Spleen (tissue), 11 donors: ENCODE results near the gene SSH2. TPM values are rescaled to one million over a fixed set of nuclear protein-coding genes. Genes with fewer than 3 reads are reported as not detected.
A peak's percentile ranks its signal among the peaks of the same experiment; 100 is the strongest.

Experiments
- DNase-seq: peaks from one replicate; pipeline ENCODE4 v3.0.0-alpha.2; 2020
- H3K27ac ChIP-seq, 8 donors: fragments of 200-600 bp; sonication (generic) in 7 of 8; 1 replicate in 4 of 8; 2 replicates in 4 of 8; pipeline versions ENCODE4 v1.5.0 to v1.8.0; 2016 to 2021; ENCODE audit warnings: inconsistent platforms in 4 of 8, mild to moderate bottlenecking in 4 of 8, moderate library complexity in 1 of 8
- H3K27me3 ChIP-seq, 7 donors: fragments of 200-600 bp; sonication (generic) in 6 of 7; replicated peaks in 1 of 7; 1 replicate in 4 of 7; 2 replicates in 3 of 7; pipeline versions ENCODE4 v1.5.0 to v1.8.0; 2016 to 2021; ENCODE audit warnings: inconsistent platforms in 3 of 7, mild to moderate bottlenecking in 1 of 7
- H3K36me3 ChIP-seq, 6 donors: fragments of 200-600 bp; sonication (generic) in 5 of 6; 1 replicate in 4 of 6; 2 replicates in 2 of 6; pipeline versions ENCODE4 v1.5.0 to v1.8.0; 2016 to 2021; ENCODE audit warnings: inconsistent platforms in 2 of 6
- H3K4me1 ChIP-seq, 6 donors: fragments of 200-600 bp; sonication (generic) in 5 of 6; 1 replicate in 3 of 6; 2 replicates in 3 of 6; pipeline versions ENCODE4 v1.5.0 to v1.8.0; 2016 to 2021; ENCODE audit warnings: inconsistent platforms in 3 of 6
- H3K4me3 ChIP-seq, 8 donors: fragments of 200-600 bp; sonication (generic) in 7 of 8; 1 replicate in 4 of 8; 2 replicates in 4 of 8; pipeline versions ENCODE4 v1.5.0 to v1.8.0; 2016 to 2021; ENCODE audit warnings: inconsistent platforms in 4 of 8, mild to moderate bottlenecking in 4 of 8, moderate library complexity in 2 of 8
- H3K9me3 ChIP-seq, 8 donors: fragments of 200-600 bp; sonication (generic) in 7 of 8; 1 replicate in 4 of 8; 2 replicates in 4 of 8; pipeline versions ENCODE4 v1.5.0 to v1.8.0; 2016 to 2021; ENCODE audit warnings: inconsistent platforms in 4 of 8
- CTCF ChIP-seq, 11 experiments: fragments of 200-600 bp in 7 of 11; fragments of 450-650 bp in 4 of 11; sonication (generic) in 4 of 11; IDR thresholded peaks in 8 of 11; conservative IDR thresholded peaks in 3 of 11; 1 replicate in 7 of 11; 2 replicates in 4 of 11; pipeline versions ENCODE4 v1.4.0 to v1.8.0; 2016 to 2021; ENCODE audit warnings: antibody characterized with exemption in 11 of 11, inconsistent platforms in 4 of 11, mild to moderate bottlenecking in 1 of 11
- POLR2A ChIP-seq, 3 donors: fragments of 450-650 bp; IDR thresholded peaks; one replicate each; pipeline ENCODE4 v1.5.1; 2017; ENCODE audit warnings: antibody characterized with exemption in 3 of 3, mild to moderate bottlenecking in 1 of 3
- POLR2AphosphoS5 ChIP-seq, 3 donors: sonication (generic); formaldehyde crosslinking; IDR thresholded peaks; one replicate each; pipeline ENCODE4 v1.5.1; 2017; ENCODE audit warnings: antibody characterized with exemption in 3 of 3
- WGBS, 5 donors: extraction: QIAGEN DNeasy Blood & Tissue Kit in 3 of 5; methylation state at CpG; one replicate each; pipeline versions ENCODE4 v1.1.5 to v1.1.7; 2013 to 2018; 5-methylcytosine and 5-hydroxymethylcytosine counted together
- intact Hi-C: fragments of 100-400 bp; cut with DNase I; formaldehyde crosslinking; loops from one replicate; pipeline ENCODE4 v1.15.0; 2023; ENCODE audit warnings: low total_unique reads
- polyA plus RNA-seq, 3 donors: library from polyadenylated mRNA; stranded (reverse); fragments of 200-250 nt; gene quantifications; one replicate each; pipeline ENCODE4 v1.2.1, GENCODE V29; 2013
- total RNA-seq, 7 donors: library from RNA; depleted of rRNA in 3 of 7; stranded (reverse); fragments of >200 nt in 3 of 7; fragmentation: NEBNext Ultra II Directional in 4 of 7; extraction: Animal tissue kit (Norgen Biotek cat#: 25700) in 4 of 7; gene quantifications; one replicate each; pipeline versions ENCODE4 v1.1.0 to v1.2.1, GENCODE V29; 2016 to 2021
- donor health status: healthy with polysubstance abuse.
- donor health status: DM: no; HTN: no; CAD: no; lungs with moderate emphysema.
- donor health status: DM: no; HTN: no; CAD: no.
- donor health status: Bipolar disorder and iron deficiency.
- donor health status: healthy.
- donor health status: DM: no; HTN: no; CAD: no.
- donor health status: DM: yes; HTN: yes; CAD: no.

SSH2 gene
- total and polyA plus RNA-seq, 10 donors = 15.9 to 182 (median 113) TPM

- Histone ChIP-seq H3K9me3 (no peaks in the 10 kb centered on the region), H3K4me1 (peaks cover 6 to 81% (median 35%) of the 10 kb centered on the region in 6 donors), H3K27me3 (no peaks in the 10 kb centered on the region), H3K36me3 (peaks cover 0 to 97% (median 29%) of the 10 kb centered on the region in 6 donors), H3K4me3 (no peak overlapping the region), H3K27ac (peak overlapping the region in 5 of 8 donors; percentile 5 to 59 (median 31))
- WGBS, 5 donors = 10 to 20% (median 18%) methylated on average over 2 of the region's 2 CpGs
- TF ChIP-seq POLR2AphosphoS5 (IDR thresholded peaks at IDR 0.05) = no peak
- no peak for TF ChIP-seq POLR2A (IDR thresholded peaks at IDR 0.05)
- no peak for TF ChIP-seq CTCF (IDR thresholded peaks at IDR 0.05 in 8 of 11, conservative IDR thresholded peaks at IDR 0.05 in 3 of 11)
- intact Hi-C loops = no loop called here
- DNase-seq = no peak
Measured at GRCh38 chr17:29640413-29640812, 289.6 kb downstream of the SSH2 start.

GRCh38 chr17:29633886-29634285 is 296.1 kb downstream of the SSH2 start:
- H3K36me3 ChIP-seq = peaks cover 7 to 97% (median 72%) of the 10 kb centered on the region in 6 donors
- peaks cover 0 to 19% (median 0%) of the 10 kb centered on the region in 6 donors for H3K4me1 ChIP-seq
- DNase-seq = no peak
- TF ChIP-seq CTCF (IDR thresholded peaks at IDR 0.05 in 8 of 11, conservative IDR thresholded peaks at IDR 0.05 in 3 of 11) = no peak
- TF ChIP-seq POLR2AphosphoS5 (IDR thresholded peaks at IDR 0.05) = peak in 1 of 3 donors; percentile 11
- no peak for TF ChIP-seq POLR2A (IDR thresholded peaks at IDR 0.05)
- intact Hi-C loops = no loop called here
- no peak overlapping the region for H3K27ac ChIP-seq
- no peaks in the 10 kb centered on the region for H3K9me3 ChIP-seq
- 93 to 97% (median 94%) methylated on average over 3 of the region's 3 CpGs for WGBS, 5 donors
- H3K4me3 ChIP-seq = no peak overlapping the region
- no peaks in the 10 kb centered on the region for H3K27me3 ChIP-seq

GRCh38 chr17:29630630-29631193 is 299.3 kb downstream of the SSH2 start:
- peaks cover 7 to 100% (median 58%) of the 10 kb centered on the region in 6 donors for H3K36me3 ChIP-seq
- TF ChIP-seq POLR2A (IDR thresholded peaks at IDR 0.05) (no peak), POLR2AphosphoS5 (IDR thresholded peaks at IDR 0.05) (no peak), CTCF (IDR thresholded peaks at IDR 0.05 in 8 of 11, conservative IDR thresholded peaks at IDR 0.05 in 3 of 11) (no peak)
- intact Hi-C loops = no loop called here
- no peak overlapping the region for H3K27ac ChIP-seq
- no peaks in the 10 kb centered on the region for H3K9me3 ChIP-seq
- no peaks in the 10 kb centered on the region for H3K27me3 ChIP-seq
- no peak overlapping the region for H3K4me3 ChIP-seq
- 87 to 94% (median 92%) methylated on average over 6 of the region's 6 CpGs for WGBS, 5 donors
- DNase-seq = no peak
- no peaks in the 10 kb centered on the region for H3K4me1 ChIP-seq

- Histone ChIP-seq H3K9me3 (no peaks in the 10 kb centered on the region), H3K4me3 (no peak overlapping the region), H3K4me1 (no peaks in the 10 kb centered on the region), H3K36me3 (peaks cover 7 to 99% (median 52%) of the 10 kb centered on the region in 6 donors), H3K27me3 (no peaks in the 10 kb centered on the region), H3K27ac (no peak overlapping the region)
- intact Hi-C loops = no loop called here
- WGBS, 5 donors = 73 to 83% (median 74%) methylated on average over 2 of the region's 2 CpGs
- DNase-seq = no peak
- no peak for TF ChIP-seq POLR2AphosphoS5 (IDR thresholded peaks at IDR 0.05)
- TF ChIP-seq CTCF (IDR thresholded peaks at IDR 0.05 in 8 of 11, conservative IDR thresholded peaks at IDR 0.05 in 3 of 11) = no peak
- no peak for TF ChIP-seq POLR2A (IDR thresholded peaks at IDR 0.05)
Measured at GRCh38 chr17:29629839-29630238, 300.2 kb downstream of the SSH2 start.
